Esophagus muscularis mucosa (tissue), 4 donors: Measurements from ENCODE around the gene TTC34. TPM values are rescaled to one million over a fixed set of nuclear protein-coding genes. Genes with fewer than 3 reads are reported as not detected.
A peak's percentile ranks its signal among the peaks of the same experiment; 100 is the strongest.
"Not testable (repeated sequence)": the region's sequence is repeated elsewhere in the genome, so short reads cannot be mapped to it uniquely, and the experiment has no call there.

ENCODE experiments used
- DNase-seq: peaks from one replicate; pipeline ENCODE4 v3.0.0-alpha.2; 2017; ENCODE audit errors: extremely low spot score
- H3K27ac ChIP-seq, 4 donors: fragments of 200-600 bp; sonication (generic); replicated peaks in 1 of 4; 1 replicate in 3 of 4; 2 replicates in 1 of 4; pipeline ENCODE4 v1.5.1; 2016 to 2019; ENCODE audit warnings: mild to moderate bottlenecking in 1 of 4
- H3K27me3 ChIP-seq, 4 donors: fragments of 200-600 bp; sonication (generic); one replicate each; pipeline versions ENCODE4 v1.5.1 to v1.6.0; 2016 to 2019
- H3K36me3 ChIP-seq, 4 donors: fragments of 200-600 bp; sonication (generic); one replicate each; pipeline ENCODE4 v1.5.1; 2016 to 2019
- H3K4me1 ChIP-seq, 4 donors: fragments of 200-600 bp; sonication (generic); one replicate each; pipeline ENCODE4 v1.5.1; 2016 to 2019
- H3K4me3 ChIP-seq, 4 donors: fragments of 200-600 bp; sonication (generic); 1 replicate in 2 of 4; 2 replicates in 2 of 4; pipeline ENCODE4 v1.5.1; 2016 to 2019; ENCODE audit warnings: mild to moderate bottlenecking in 4 of 4, moderate library complexity in 1 of 4
- H3K9me3 ChIP-seq, 4 donors: fragments of 200-600 bp; sonication (generic); 1 replicate in 3 of 4; 2 replicates in 1 of 4; pipeline ENCODE4 v1.5.1; 2016 to 2019
- WGBS: methylation state at CpG from one replicate; pipeline ENCODE4 v1.1.5; 2018; 5-methylcytosine and 5-hydroxymethylcytosine counted together
- intact Hi-C: fragments of 100-400 bp; cut with DNase I; formaldehyde crosslinking; loops from one replicate; pipeline ENCODE4 v1.15.1; 2023
- total RNA-seq, 4 donors: library from RNA; depleted of rRNA; stranded (reverse); fragments of >200 nt; gene quantifications; one replicate each; pipeline versions ENCODE4 v1.1.0 to v1.2.1, GENCODE V29; 2016

The TTC34 gene
- total RNA-seq, 4 donors from 2014 or later = under 0.01 to 0.46 (median 0.10) TPM

GRCh38 chr1:2684878-2685277 is 116.6 kb downstream of the TTC34 start:
- no CpG with 5 or more reads among the region's 9 CpGs for WGBS
- H3K9me3 ChIP-seq, H3K36me3 ChIP-seq, H3K4me3 ChIP-seq, H3K27ac ChIP-seq, intact Hi-C loops, H3K4me1 ChIP-seq, DNase-seq: not testable (repeated sequence)
- peaks cover 0 to 16% (median 0%) of the 10 kb centered on the region in 4 donors for H3K27me3 ChIP-seq

- H3K4me1 ChIP-seq, H3K4me3 ChIP-seq, H3K36me3 ChIP-seq, H3K9me3 ChIP-seq, H3K27ac ChIP-seq, intact Hi-C loops: not testable (repeated sequence)
- WGBS = 59% methylated on average over 6 of the region's 7 CpGs
- peak; percentile 91 for DNase-seq
- H3K27me3 ChIP-seq = peaks cover 0 to 16% (median 0%) of the 10 kb centered on the region in 4 donors
These were observed 117.5 kb downstream of the TTC34 start for GRCh38 chr1:2684000-2684399.

GRCh38 chr1:2683321-2683741 is 118.2 kb downstream of the TTC34 start:
- H3K27ac ChIP-seq, H3K36me3 ChIP-seq, H3K4me3 ChIP-seq, DNase-seq, H3K9me3 ChIP-seq, intact Hi-C loops, H3K4me1 ChIP-seq: not testable (repeated sequence)
- peaks cover 0 to 16% (median 0%) of the 10 kb centered on the region in 4 donors for H3K27me3 ChIP-seq
- 0% methylated on average over 2 of the region's 9 CpGs for WGBS

GRCh38 chr1:2682879-2683278 is 118.6 kb downstream of the TTC34 start:
- peaks cover 0 to 11% (median 0%) of the 10 kb centered on the region in 4 donors for H3K27me3 ChIP-seq
- H3K4me3 ChIP-seq, H3K36me3 ChIP-seq, intact Hi-C loops, H3K9me3 ChIP-seq, H3K4me1 ChIP-seq, H3K27ac ChIP-seq, DNase-seq: not testable (repeated sequence)
- 45% methylated on average over 7 of the region's 11 CpGs for WGBS

- H3K4me3 ChIP-seq, H3K27ac ChIP-seq, intact Hi-C loops, H3K36me3 ChIP-seq, H3K9me3 ChIP-seq, DNase-seq, H3K27me3 ChIP-seq, H3K4me1 ChIP-seq: not testable (repeated sequence)
- no CpG with 5 or more reads among the region's 10 CpGs for WGBS
These were observed 124.8 kb downstream of the TTC34 start for GRCh38 chr1:2676726-2677125.

GRCh38 chr1:2671656-2672055 is 129.8 kb downstream of the TTC34 start:
- DNase-seq, H3K36me3 ChIP-seq, intact Hi-C loops, H3K4me1 ChIP-seq, H3K27me3 ChIP-seq, H3K27ac ChIP-seq, H3K9me3 ChIP-seq, H3K4me3 ChIP-seq: not testable (repeated sequence)
- 64% methylated on average over 7 of the region's 11 CpGs for WGBS

GRCh38 chr1:2659806-2660205 is 141.7 kb downstream of the TTC34 start:
- H3K36me3 ChIP-seq, intact Hi-C loops, H3K9me3 ChIP-seq, H3K4me1 ChIP-seq, DNase-seq, H3K27ac ChIP-seq, H3K4me3 ChIP-seq, H3K27me3 ChIP-seq: not testable (repeated sequence)
- WGBS = 57% methylated on average over 7 of the region's 8 CpGs

GRCh38 chr1:2657909-2658308 is 143.6 kb downstream of the TTC34 start:
- DNase-seq, H3K36me3 ChIP-seq, H3K4me1 ChIP-seq, H3K27ac ChIP-seq, H3K9me3 ChIP-seq, H3K4me3 ChIP-seq, intact Hi-C loops: not testable (repeated sequence)
- peaks cover 0 to 28% (median 0%) of the 10 kb centered on the region in 4 donors for H3K27me3 ChIP-seq
- 84% methylated on average over 8 of the region's 10 CpGs for WGBS

- H3K36me3 ChIP-seq, H3K27ac ChIP-seq, H3K4me1 ChIP-seq, H3K4me3 ChIP-seq, DNase-seq, intact Hi-C loops, H3K9me3 ChIP-seq: not testable (repeated sequence)
- WGBS = 64% methylated on average over 6 of the region's 12 CpGs
- H3K27me3 ChIP-seq = peaks cover 0 to 36% (median 0%) of the 10 kb centered on the region in 4 donors
These were observed 144.4 kb downstream of the TTC34 start for GRCh38 chr1:2657124-2657523.

- H3K4me1 ChIP-seq, H3K36me3 ChIP-seq, H3K9me3 ChIP-seq, H3K4me3 ChIP-seq, H3K27ac ChIP-seq, intact Hi-C loops, DNase-seq: not testable (repeated sequence)
- WGBS = 32% methylated on average over 16 of the region's 16 CpGs
- H3K27me3 ChIP-seq = peaks cover 0 to 48% (median 0%) of the 10 kb centered on the region in 4 donors
These were observed 145.7 kb downstream of the TTC34 start for GRCh38 chr1:2655598-2656434.

- peaks cover 0 to 56% (median 0%) of the 10 kb centered on the region in 4 donors for H3K27me3 ChIP-seq
- H3K36me3 ChIP-seq, H3K27ac ChIP-seq, H3K4me3 ChIP-seq, DNase-seq, H3K4me1 ChIP-seq, H3K9me3 ChIP-seq, intact Hi-C loops: not testable (repeated sequence)
- WGBS = 41% methylated on average over 14 of the region's 14 CpGs
These were observed 147.0 kb downstream of the TTC34 start for GRCh38 chr1:2654443-2654948.

GRCh38 chr1:2653741-2654442 is 147.6 kb downstream of the TTC34 start:
- H3K9me3 ChIP-seq, H3K27ac ChIP-seq, H3K4me3 ChIP-seq, H3K4me1 ChIP-seq, intact Hi-C loops, H3K36me3 ChIP-seq, DNase-seq: not testable (repeated sequence)
- H3K27me3 ChIP-seq = peaks cover 0 to 56% (median 0%) of the 10 kb centered on the region in 4 donors
- WGBS = 41% methylated on average over 14 of the region's 14 CpGs
